MCF 10A (cell line): ENCODE measurements around the gene MOV10L1. TPM values are rescaled to one million over a fixed set of nuclear protein-coding genes. Genes with fewer than 3 reads are reported as not detected.

Source experiments
- BruUV-seq: library from RNA; stranded (reverse); fragments of 400-500 nt; replicated peaks from 2 replicates; lab custom pipeline; 2021; lab: Mats Ljungman, UMichigan
- CTCF ChIA-PET: fragments of 300-600 bp; sonication (Branson Sonifier 250); formaldehyde crosslinking; extraction: SDS; loops from one replicate; lab custom pipeline; 2021; ENCODE audit warnings: antibody characterized with exemption, inconsistent platforms; lab: Yijun Ruan, JAX
- POLR2A ChIA-PET: fragments of 300-600, 350-650 bp; sonication (Branson Sonifier 250); formaldehyde crosslinking; extraction: SDS; loops from one replicate; lab custom pipeline; 2020; ENCODE audit warnings: antibody characterized with exemption, inconsistent platforms; lab: Yijun Ruan, JAX
- DNase-seq: peaks from one replicate; pipeline ENCODE4 v3.0.0-alpha.2; 2018; ENCODE audit not compliant: unreplicated experiment
- H3K27ac Mint-ChIP-seq: one replicate; pipeline ENCODE4 v1.8.0; 2022; ENCODE audit warnings: mild to moderate bottlenecking, low read depth, mixed read lengths; ENCODE audit not compliant: unreplicated experiment
- H3K27me3 Mint-ChIP-seq: one replicate; pipeline ENCODE4 v1.8.0; 2022; ENCODE audit warnings: mixed read lengths; ENCODE audit not compliant: insufficient read depth, unreplicated experiment
- H3K36me3 Mint-ChIP-seq: one replicate; pipeline ENCODE4 v1.8.0; 2022; ENCODE audit warnings: mild to moderate bottlenecking, moderate library complexity, mixed read lengths; ENCODE audit not compliant: insufficient read depth, unreplicated experiment
- H3K4me1 Mint-ChIP-seq: one replicate; pipeline ENCODE4 v1.8.0; 2022; ENCODE audit warnings: mixed read lengths; ENCODE audit not compliant: insufficient read depth, unreplicated experiment
- H3K4me3 Mint-ChIP-seq: one replicate; pipeline ENCODE4 v1.8.0; 2022; ENCODE audit warnings: mild to moderate bottlenecking, moderate library complexity, mixed read lengths; ENCODE audit not compliant: unreplicated experiment
- H3K9me3 Mint-ChIP-seq: one replicate; pipeline ENCODE4 v1.8.0; 2022; ENCODE audit warnings: mixed read lengths; ENCODE audit not compliant: unreplicated experiment
- CTCF ChIP-seq: fragments of 200-600 bp; IDR thresholded peaks from one replicate; pipeline ENCODE4 v1.8.0; 2022; ENCODE audit warnings: antibody characterized with exemption, mild to moderate bottlenecking; ENCODE audit not compliant: unreplicated experiment
- intact Hi-C: fragments of 100-400 bp; cut with micrococcal nuclease; formaldehyde crosslinking; loops from 2 replicates; pipeline ENCODE4 v1.14.1; 2022
- total RNA-seq: library from RNA; stranded (reverse); gene quantifications from 2 replicates; pipeline ENCODE4 v1.2.3, GENCODE V29; 2022

Gene MOV10L1
- total RNA-seq, 1 experiment from 2014 or later = not detected

GRCh38 chr22:50170453-50171318 is 80.9 kb downstream of the MOV10L1 start, which contains the start of gene PANX2:
TSS of gene PANX2 (plus strand) at chr22:50170731. CDS start at chr22:50170731, 0 bp downstream.
- intact Hi-C loops = no loop called here
- no TSS peak for BruUV-seq
- Mint-ChIP-seq H3K4me1 (no peaks in the 10 kb centered on the region), H3K27ac (no peak within 1 kb of the TSS), H3K4me3 (peak within 1 kb of the TSS; percentile 68), H3K27me3 (peaks cover 18% of the 10 kb centered on the region), H3K9me3 (no peaks in the 10 kb centered on the region), H3K36me3 (peaks cover 6% of the 10 kb centered on the region)
- DNase-seq = no peak
- CTCF ChIA-PET = interaction anchor here (1.1 kb wide), 1 partner anchor 20 kb away, joined by 4 read pairs; no protein-coding TSS in a partner anchor
- no peak for TF ChIP-seq CTCF
- POLR2A ChIA-PET = no interaction called here

GRCh38 chr22:50171319-50171964 is 81.6 kb downstream of the MOV10L1 start:
- Mint-ChIP-seq H3K4me3 (peak overlapping the region; percentile 68), H3K9me3 (no peaks in the 10 kb centered on the region), H3K4me1 (no peaks in the 10 kb centered on the region), H3K27me3 (peaks cover 18% of the 10 kb centered on the region), H3K27ac (no peak overlapping the region), H3K36me3 (peaks cover 6% of the 10 kb centered on the region)
- ChIA-PET POLR2A (no interaction called here), CTCF (interaction anchor here (0.6 to 1.1 kb wide), 2 partner anchors 19 to 179 kb away, joined by 4 read pairs; no protein-coding TSS in a partner anchor)
- no TSS peak for BruUV-seq
- intact Hi-C loops = no loop called here
- no peak for DNase-seq
- no peak for TF ChIP-seq CTCF

GRCh38 chr22:50171965-50172421 is 82.2 kb downstream of the MOV10L1 start:
- TF ChIP-seq CTCF = no peak
- H3K27ac Mint-ChIP-seq = no peak overlapping the region
- no peaks in the 10 kb centered on the region for H3K9me3 Mint-ChIP-seq
- intact Hi-C loops = no loop called here
- H3K4me3 Mint-ChIP-seq = peak overlapping the region; percentile 19
- no peaks in the 10 kb centered on the region for H3K4me1 Mint-ChIP-seq
- no TSS peak for BruUV-seq
- H3K27me3 Mint-ChIP-seq = peaks cover 18% of the 10 kb centered on the region
- POLR2A ChIA-PET = no interaction called here
- DNase-seq = no peak
- CTCF ChIA-PET = interaction anchor here (0.6 kb wide), 1 partner anchor 179 kb away, joined by 4 read pairs; no protein-coding TSS in a partner anchor
- H3K36me3 Mint-ChIP-seq = peaks cover 6% of the 10 kb centered on the region
